SK-N-SH treated with all-trans-retinoic acid at 6 μM for 48 hours (cell line): ENCODE results near the gene DMD.

Experiments
- CREB5 ChIP-seq: fragments of 250-450 bp; sonication (Bioruptor Pico); IDR thresholded peaks from 2 replicates; pipeline ENCODE4 v1.5.1; 2020; ENCODE audit warnings: low read depth, mild to moderate bottlenecking, moderate library complexity
- CSDC2 ChIP-seq: fragments of 250-450 bp; sonication (Bioruptor Pico); IDR thresholded peaks from 2 replicates; pipeline ENCODE4 v1.5.0; 2020; ENCODE audit warnings: mild to moderate bottlenecking, moderate library complexity
- ESRRG ChIP-seq: fragments of 250-450 bp; sonication (Bioruptor Pico); IDR thresholded peaks from 2 replicates; pipeline ENCODE4 v1.6.1; 2021; ENCODE audit warnings: mild to moderate bottlenecking
- RARB ChIP-seq: fragments of 250-450 bp; sonication (Bioruptor Pico); IDR thresholded peaks from 2 replicates; pipeline ENCODE4 v1.8.0; 2021; ENCODE audit warnings: mild to moderate bottlenecking, moderate library complexity
- ZFP3 ChIP-seq: fragments of 250-450 bp; sonication (Bioruptor Pico); IDR thresholded peaks from 2 replicates; pipeline ENCODE4 v1.5.0; 2020; ENCODE audit warnings: mild to moderate bottlenecking, moderate library complexity
- ZNF70 ChIP-seq: fragments of 450-650 bp; formaldehyde crosslinking; IDR thresholded peaks from 2 replicates; pipeline ENCODE4 v1.5.0; 2020; ENCODE audit warnings: mild to moderate bottlenecking, moderate library complexity

DNA sequence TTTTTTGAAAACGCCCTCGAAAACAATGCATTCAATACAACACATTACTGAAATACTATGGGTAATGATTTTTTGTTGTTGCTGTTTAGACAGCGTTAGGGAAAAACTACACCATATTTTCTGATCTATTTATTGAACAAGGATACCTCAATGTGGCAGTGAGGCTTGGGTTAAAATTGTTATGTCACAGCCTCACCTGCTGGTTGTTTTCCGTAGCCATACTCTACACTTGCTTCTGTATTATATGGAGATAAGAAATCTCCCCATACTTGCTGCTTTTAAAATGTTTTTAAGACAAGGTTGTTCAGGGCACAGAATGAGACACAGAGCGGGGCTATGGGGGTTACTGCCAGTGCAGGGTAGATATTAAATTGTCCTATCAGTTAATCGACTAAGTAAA is 1917.9 kb downstream of the DMD start:
- TF ChIP-seq ZFP3 (CRISPR knock-in tag) (no peak), RARB (no peak), CREB5 (CRISPR knock-in tag) (no peak), CSDC2 (CRISPR knock-in tag) (no peak), ZNF70 (CRISPR knock-in tag) (no peak), ESRRG (CRISPR knock-in tag) (no peak)
